H1 (cell line): ENCODE results near the gene OR2F2. TPM values are rescaled to one million over a fixed set of nuclear protein-coding genes. Genes with fewer than 3 reads are reported as not detected.

Source experiments
- CTCF ChIA-PET: fragments of 300-600 bp; sonication (Branson Sonifier 250); formaldehyde crosslinking; loops from one replicate; lab custom pipeline; 2021; ENCODE audit not compliant: partially characterized antibody; lab: Charles Lee
- POLR2A ChIA-PET: fragments of 300-600 bp; sonication (Branson Sonifier 250); formaldehyde crosslinking; loops from one replicate; lab custom pipeline; 2021; ENCODE audit warnings: inconsistent platforms; ENCODE audit not compliant: partially characterized antibody; lab: Charles Lee
- DNase-seq, 2 experiments: peaks; one replicate each; pipeline versions ENCODE4 v3.0.0 to v3.0.0-alpha.2; 2010 to 2022; ENCODE audit warnings: low spot score in 2 of 2, low read depth in 1 of 2, mixed read lengths in 1 of 2
- FAIRE-seq: peaks from 2 replicates; lab custom pipeline; 2011; peaks lifted over from hg19 to GRCh38; lab: Jason Lieb, UNC
- H2AFZ ChIP-seq: 2 replicates; pipeline ENCODE4 v1.8.1; 2012; ENCODE audit warnings: low read length, inconsistent platforms
- H2AK5ac ChIP-seq: 2 replicates; pipeline ENCODE4 v1.6.1; 2013; ENCODE audit warnings: low read depth, low read length
- H2BK120ac ChIP-seq: replicated peaks from 2 replicates; pipeline ENCODE3; 2013; ENCODE audit warnings: low read depth, low read length, inconsistent platforms
- H2BK12ac ChIP-seq: 2 replicates; pipeline ENCODE4 v1.6.1; 2013; ENCODE audit warnings: low read depth, low read length
- H2BK15ac ChIP-seq: 2 replicates; pipeline ENCODE4 v1.6.1; 2013; ENCODE audit warnings: low read length
- H2BK20ac ChIP-seq: 2 replicates; pipeline ENCODE4 v1.6.1; 2013; ENCODE audit warnings: low read length
- H2BK5ac ChIP-seq: 2 replicates; pipeline ENCODE4 v1.6.1; 2013; ENCODE audit warnings: low read depth, low read length
- H3K14ac ChIP-seq: 2 replicates; pipeline ENCODE4 v1.6.1; 2013; ENCODE audit warnings: inconsistent platforms; ENCODE audit not compliant: insufficient read length
- H3K18ac ChIP-seq: 2 replicates; pipeline ENCODE4 v1.6.1; 2013; ENCODE audit warnings: low read length; ENCODE audit errors: extremely low read depth
- H3K23ac ChIP-seq: 2 replicates; pipeline ENCODE4 v1.6.1; 2013; ENCODE audit warnings: inconsistent platforms; ENCODE audit not compliant: insufficient read length
- H3K23me2 ChIP-seq: 2 replicates; pipeline ENCODE4 v1.6.1; 2013; ENCODE audit warnings: low read depth, low read length
- H3K27ac ChIP-seq: 2 replicates; pipeline ENCODE4 v1.6.1; 2011; ENCODE audit warnings: low read depth, low read length, inconsistent platforms
- H3K27me3 ChIP-seq, 4 experiments: replicated peaks in 1 of 4; 1 replicate in 1 of 4; 2 replicates in 3 of 4; pipeline versions ENCODE4 v1.6.1 to v1.8.1; 2011 to 2013; ENCODE audit warnings: low read length in 3 of 4, mild to moderate bottlenecking in 3 of 4, inconsistent platforms in 2 of 4, mixed read lengths in 2 of 4, moderate library complexity in 1 of 4; ENCODE audit not compliant: control insufficient read depth in 3 of 4, insufficient read depth in 3 of 4; ENCODE audit errors: extremely low read depth in 1 of 4
- H3K36me3 ChIP-seq, 4 experiments: 2 replicates each; pipeline versions ENCODE4 v1.6.1 to v1.8.1; 2011 to 2013; ENCODE audit warnings: mild to moderate bottlenecking in 4 of 4, low read length in 3 of 4, moderate library complexity in 2 of 4, control low read depth in 1 of 4, inconsistent platforms in 1 of 4; ENCODE audit not compliant: insufficient read depth in 4 of 4, control insufficient read depth in 2 of 4
- H3K4ac ChIP-seq: replicated peaks from 2 replicates; pipeline ENCODE3; 2013; ENCODE audit warnings: low read length, low read depth, mixed read lengths, inconsistent platforms; ENCODE audit not compliant: insufficient read length
- H3K4me1 ChIP-seq, 4 experiments: replicated peaks in 1 of 4; 1 replicate in 1 of 4; 2 replicates in 3 of 4; pipeline versions ENCODE4 v1.6.1 to v1.8.1; 2011 to 2013; ENCODE audit warnings: low read length in 3 of 4, inconsistent platforms in 2 of 4, mixed read lengths in 1 of 4; ENCODE audit not compliant: insufficient read depth in 4 of 4, control insufficient read depth in 3 of 4
- H3K4me2 ChIP-seq, 2 experiments: 2 replicates each; pipeline versions ENCODE4 v1.6.1 to v1.8.1; 2011 to 2013; ENCODE audit warnings: low read depth in 2 of 2, low read length in 2 of 2, control low read depth in 1 of 2, inconsistent platforms in 1 of 2, mild to moderate bottlenecking in 1 of 2; ENCODE audit not compliant: insufficient read depth in 1 of 2
- H3K4me3 ChIP-seq, 4 experiments: fragments of 200-600, 300-600 bp in 1 of 4; sonication (generic), shearing (Covaris generic), sonication (Bioruptor Twin) in 1 of 4; 2 replicates each; pipeline versions ENCODE4 v1.5.1 to v1.8.1; 2011 to 2016; ENCODE audit warnings: low read length in 4 of 4, low read depth in 3 of 4, control low read depth in 2 of 4, inconsistent platforms in 2 of 4, mild to moderate bottlenecking in 2 of 4, mixed read lengths in 1 of 4, moderate library complexity in 1 of 4; ENCODE audit not compliant: insufficient read depth in 2 of 4; ENCODE audit errors: extremely low read depth in 1 of 4
- H3K56ac ChIP-seq: replicated peaks from 2 replicates; pipeline ENCODE3; 2013; ENCODE audit warnings: low read depth, mild to moderate bottlenecking, mixed read lengths, low read length, inconsistent platforms; ENCODE audit not compliant: insufficient read length
- H3K79me1 ChIP-seq: 2 replicates; pipeline ENCODE4 v1.6.1; 2013; ENCODE audit warnings: low read depth, low read length, control low read depth
- H3K79me2 ChIP-seq, 2 experiments: 2 replicates each; pipeline versions ENCODE4 v1.6.1 to v1.8.1; 2012 to 2013; ENCODE audit warnings: low read length in 2 of 2, mild to moderate bottlenecking in 2 of 2, inconsistent platforms in 1 of 2; ENCODE audit not compliant: insufficient read depth in 2 of 2, control insufficient read depth in 1 of 2
- H3K9ac ChIP-seq, 4 experiments: replicated peaks in 1 of 4; 1 replicate in 1 of 4; 2 replicates in 3 of 4; pipeline versions ENCODE4 v1.6.1 to v1.8.1; 2011 to 2013; ENCODE audit warnings: low read depth in 3 of 4, low read length in 3 of 4, control low read depth in 2 of 4, mild to moderate bottlenecking in 2 of 4, moderate library complexity in 2 of 4, inconsistent platforms in 1 of 4; ENCODE audit errors: extremely low read depth in 1 of 4
- H3K9me3 ChIP-seq, 2 experiments: 2 replicates each; pipeline versions ENCODE4 v1.6.1 to v1.8.1; 2012 to 2013; ENCODE audit warnings: mild to moderate bottlenecking in 2 of 2, moderate library complexity in 2 of 2, control low read depth in 1 of 2, inconsistent platforms in 1 of 2, low read depth in 1 of 2, low read length in 1 of 2, mixed read lengths in 1 of 2; ENCODE audit not compliant: insufficient read depth in 2 of 2
- H4K20me1 ChIP-seq, 2 experiments: replicated peaks in 1 of 2; 2 replicates each; pipeline versions ENCODE3 to v1.8.1; 2011 to 2013; ENCODE audit warnings: inconsistent platforms in 2 of 2, low read length in 2 of 2, mild to moderate bottlenecking in 1 of 2; ENCODE audit not compliant: insufficient read depth in 2 of 2, control insufficient read depth in 1 of 2
- H4K5ac ChIP-seq: 2 replicates; pipeline ENCODE4 v1.6.1; 2013; ENCODE audit warnings: low read length, low read depth, mixed read lengths, inconsistent platforms; ENCODE audit not compliant: insufficient read length
- H4K8ac ChIP-seq: 2 replicates; pipeline ENCODE4 v1.8.0; 2013; ENCODE audit warnings: mild to moderate bottlenecking, moderate library complexity, low read length, inconsistent platforms; ENCODE audit not compliant: insufficient read depth; ENCODE audit errors: extremely low read depth
- H4K91ac ChIP-seq: replicated peaks from 2 replicates; pipeline ENCODE3; 2013; ENCODE audit warnings: low read length, mixed read lengths, inconsistent platforms; ENCODE audit not compliant: insufficient read length
- ASH2L ChIP-seq: fragments of 200-600, 300-600 bp; sonication (generic); IDR thresholded peaks from one replicate; pipeline ENCODE4 v1.7.1; 2017; ENCODE audit warnings: low read length
- BRCA1 ChIP-seq: IDR thresholded peaks from 2 replicates; pipeline ENCODE4 v1.6.1; 2012; ENCODE audit warnings: low read depth, low read length, improper control_type of control experiment
- EGR1 ChIP-seq: IDR thresholded peaks from 2 replicates; pipeline ENCODE4 v1.6.1; 2011; ENCODE audit warnings: low read depth, low read length, borderline replicate concordance
- HDAC2 ChIP-seq, 2 experiments: fragments of 300-600 bp in 1 of 2; sonication (generic) in 1 of 2; IDR thresholded peaks; 2 replicates each; pipeline ENCODE4 v1.6.1; 2011 to 2012; ENCODE audit warnings: low read depth in 2 of 2, low read length in 2 of 2, mild to moderate bottlenecking in 2 of 2, moderate library complexity in 2 of 2, borderline replicate concordance in 1 of 2, inconsistent platforms in 1 of 2
- MAFK ChIP-seq: IDR thresholded peaks from 2 replicates; pipeline ENCODE4 v1.6.1; 2012; ENCODE audit warnings: low read depth, mild to moderate bottlenecking, improper control_type of control experiment, low read length
- PHF8 ChIP-seq: fragments of 200-600 bp; sonication (generic); conservative IDR thresholded peaks from 2 replicates; pipeline ENCODE4 v1.7.1; 2012; ENCODE audit warnings: low read depth, mild to moderate bottlenecking, inconsistent platforms, low read length, moderate library complexity
- RBBP5 ChIP-seq: IDR thresholded peaks from 2 replicates; pipeline ENCODE4 v1.7.1; 2012; ENCODE audit warnings: low read depth, mild to moderate bottlenecking, inconsistent platforms, low read length, moderate library complexity, borderline replicate concordance
- SIRT6 ChIP-seq: IDR thresholded peaks from one replicate; pipeline ENCODE4 v1.7.1; 2012; ENCODE audit warnings: low read length, inconsistent platforms
- TCF12 ChIP-seq: IDR thresholded peaks from 2 replicates; pipeline ENCODE4 v1.6.1; 2011; ENCODE audit warnings: low read depth, mild to moderate bottlenecking, low read length
- TEAD4 ChIP-seq: IDR thresholded peaks from 2 replicates; pipeline ENCODE4 v1.6.1; 2012; ENCODE audit warnings: low read depth, low read length, inconsistent platforms, mixed read lengths
- WGBS, 2 experiments: shearing (Covaris generic) in 1 of 2; methylation state at CpG; one replicate each; pipeline versions ENCODE4 v1.1.6 to v1.1.7; 2013 to 2015; ENCODE audit warnings: low lambda C conversion rate in 2 of 2, mixed read lengths in 2 of 2, inconsistent platforms in 1 of 2, low coverage in 1 of 2, missing lambda C conversion rate in 1 of 2; ENCODE audit not compliant: insufficient replicate concordance in 2 of 2, insufficient coverage in 1 of 2, insufficient read length in 1 of 2; ENCODE audit errors: extremely low coverage in 1 of 2, missing lambda C conversion rate in 1 of 2; 5-methylcytosine and 5-hydroxymethylcytosine counted together
- polyA plus RNA-seq, 7 experiments: library from polyadenylated mRNA; depleted of rRNA in 3 of 7; stranded (reverse) in 5 of 7; unstranded in 2 of 7; fragments of >200 nt in 5 of 7; fragments of 200-250 nt in 2 of 7; gene quantifications; 1 replicate in 5 of 7; 2 replicates in 1 of 7; 4 replicates in 1 of 7; pipeline versions ENCODE4 v1.2.1 to v1.2.3, GENCODE V29; 2011 to 2013; ENCODE audit warnings: missing spikeins in 2 of 7, mixed read lengths in 2 of 7
- total RNA-seq: library from RNA; stranded (reverse); fragmentation: NEBNext Ultra II Directional; extraction: Animal tissue kit (Norgen Biotek cat#: 25700); gene quantifications from 2 replicates; pipeline ENCODE4 v1.2.1, GENCODE V29; 2021
- TF ChIP-seq, protein P1 (sequence below): IDR thresholded peaks from 2 replicates; pipeline ENCODE4 v1.6.1; 2012; ENCODE audit warnings: inconsistent platforms
- TF ChIP-seq, protein P2 (sequence below): IDR thresholded peaks from 2 replicates; pipeline ENCODE4 v1.6.1; 2012; ENCODE audit warnings: inconsistent platforms

OR2F2 gene
- total and polyA plus RNA-seq, 2 of the 8 experiments (the other 6 are each of a cell fraction or from before 2014, with no cell fraction given) = not detected

DNA sequence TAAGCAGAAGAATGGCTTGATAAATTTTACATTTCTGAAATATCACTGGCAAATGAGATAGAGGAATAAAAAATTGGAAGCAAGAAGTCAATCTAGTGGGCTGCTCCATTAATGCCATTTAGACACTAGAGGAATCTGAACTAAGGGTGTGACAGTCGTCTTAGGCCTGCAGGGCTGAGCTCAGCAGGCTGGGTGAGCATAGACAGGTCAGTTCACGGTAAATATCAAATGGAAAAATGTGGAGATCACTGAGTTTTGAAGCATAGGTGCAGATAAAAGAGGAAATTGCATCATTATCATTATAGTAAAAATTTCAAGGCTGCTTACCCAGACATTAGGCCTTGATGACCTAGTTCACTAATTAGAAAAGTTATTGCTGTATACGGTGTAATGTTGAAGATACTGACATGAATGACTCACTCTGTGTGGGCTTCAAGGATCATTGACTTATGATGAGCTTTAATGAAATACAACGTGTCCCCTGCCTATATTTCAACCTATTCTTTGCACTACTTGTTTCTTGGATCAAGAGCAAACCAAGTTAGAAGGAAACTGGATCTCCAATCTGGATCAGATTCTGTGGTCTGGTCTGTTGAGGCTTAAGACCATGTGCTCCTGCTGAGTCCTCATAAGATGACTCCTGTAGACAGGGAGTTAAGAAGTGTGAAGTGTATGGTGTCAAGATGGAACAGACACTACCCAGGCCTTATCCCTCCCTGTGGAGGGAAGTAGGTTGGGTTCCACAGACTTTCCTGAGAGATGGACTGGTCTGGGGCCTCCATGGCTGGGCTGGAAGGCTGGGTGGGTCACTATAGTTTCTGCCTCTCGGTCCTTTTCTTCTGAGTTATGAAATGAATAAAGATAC is 3.6 kb downstream of the OR2F2 start:
- Histone ChIP-seq H2BK12ac (no peak overlapping the region), H3K9me3 (no peaks in the 10 kb centered on the region), H4K8ac (no peak overlapping the region), H2BK15ac (no peak overlapping the region), H3K79me2 (no peaks in the 10 kb centered on the region), H3K36me3 (no peaks in the 10 kb centered on the region), H3K4ac (no peak overlapping the region), H4K91ac (no peak overlapping the region), H2BK5ac (no peak overlapping the region), H3K27me3 (no peaks in the 10 kb centered on the region), H3K4me1 (no peaks in the 10 kb centered on the region), H4K20me1 (no peaks in the 10 kb centered on the region), H2AFZ (no peak overlapping the region), H3K14ac (no peak overlapping the region), H3K23me2 (no peaks in the 10 kb centered on the region), H3K56ac (no peak overlapping the region), H3K27ac (no peak overlapping the region), H3K79me1 (no peaks in the 10 kb centered on the region), H3K9ac (no peak overlapping the region), H2BK120ac (no peak overlapping the region), H3K4me2 (no peak overlapping the region), H2BK20ac (no peak overlapping the region), H2AK5ac (no peak overlapping the region), H4K5ac (no peak overlapping the region), H3K4me3 (no peak overlapping the region), H3K18ac (no peak overlapping the region), H3K23ac (no peak overlapping the region)
- ChIA-PET CTCF (interaction anchor here (0.6 kb wide), 2 partner anchors 134 to 975 kb away, joined by 3 to 4 read pairs; no protein-coding TSS in a partner anchor), POLR2A (no interaction called here)
- 94% methylated on average over 5 of the region's 5 CpGs; no CpG with 5 or more reads in 1 of the 2 experiments for WGBS, 2 experiments
- DNase-seq (no peak), FAIRE-seq (no peak)
- TF ChIP-seq ASH2L (no peak), EGR1 (no peak), RBBP5 (no peak), TEAD4 (no peak), SIRT6 (no peak), HDAC2 (IDR thresholded peaks at IDR 0.05; ENCODE audit: borderline replicate concordance in 1 of 2, low read depth in 2 of 2, low read length in 2 of 2) (no peak), PHF8 (no peak), MAFK (no peak), BRCA1 (no peak), TCF12 (no peak)
- TF ChIP-seq, protein P1, sequence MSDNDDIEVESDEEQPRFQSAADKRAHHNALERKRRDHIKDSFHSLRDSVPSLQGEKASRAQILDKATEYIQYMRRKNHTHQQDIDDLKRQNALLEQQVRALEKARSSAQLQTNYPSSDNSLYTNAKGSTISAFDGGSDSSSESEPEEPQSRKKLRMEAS = no peak
- TF ChIP-seq, protein P2, sequence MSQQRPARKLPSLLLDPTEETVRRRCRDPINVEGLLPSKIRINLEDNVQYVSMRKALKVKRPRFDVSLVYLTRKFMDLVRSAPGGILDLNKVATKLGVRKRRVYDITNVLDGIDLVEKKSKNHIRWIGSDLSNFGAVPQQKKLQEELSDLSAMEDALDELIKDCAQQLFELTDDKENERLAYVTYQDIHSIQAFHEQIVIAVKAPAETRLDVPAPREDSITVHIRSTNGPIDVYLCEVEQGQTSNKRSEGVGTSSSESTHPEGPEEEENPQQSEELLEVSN = no peak
